Keratinocyte (primary cell): ENCODE data around the gene LSAMP.

Source experiments
- EZH2 ChIP-seq: IDR thresholded peaks from one replicate; pipeline ENCODE4 v1.6.1; 2012; ENCODE audit warnings: inconsistent platforms, mild to moderate bottlenecking, low read length, moderate library complexity
- TF ChIP-seq, protein P1 (sequence below), 3 experiments: IDR thresholded peaks in 1 of 3; conservative IDR thresholded peaks in 1 of 3; optimal IDR thresholded peaks in 1 of 3; 2 replicates in 2 of 3; 3 replicates in 1 of 3; pipeline versions ENCODE3 to v1.5.1; 2011; ENCODE audit warnings: low read length in 3 of 3, mild to moderate bottlenecking in 3 of 3, moderate library complexity in 2 of 3, control low read depth in 1 of 3, inconsistent platforms in 1 of 3; ENCODE audit not compliant: insufficient read depth in 2 of 3; ENCODE audit errors: extremely low read depth in 1 of 3

DNA sequence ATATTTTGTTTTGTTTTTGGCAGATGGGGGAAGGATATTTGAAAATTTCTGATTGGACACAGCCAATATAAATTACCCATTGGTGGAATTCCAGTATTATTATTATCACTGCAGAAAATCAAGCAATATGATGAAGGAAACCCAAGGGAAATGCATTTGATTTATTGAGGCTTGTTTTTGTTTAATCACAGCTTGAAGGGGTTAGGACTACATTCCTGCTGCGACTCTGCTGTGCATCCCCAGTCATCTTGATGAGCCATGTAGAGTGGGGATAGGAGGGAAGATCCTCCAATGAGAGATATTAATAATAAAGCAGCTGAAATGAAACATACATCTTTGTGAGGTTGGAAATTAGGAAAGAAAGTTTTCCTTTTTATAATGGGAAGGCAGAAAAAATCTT, 613.4 kb downstream of the LSAMP start:
- TF ChIP-seq, protein P1, sequence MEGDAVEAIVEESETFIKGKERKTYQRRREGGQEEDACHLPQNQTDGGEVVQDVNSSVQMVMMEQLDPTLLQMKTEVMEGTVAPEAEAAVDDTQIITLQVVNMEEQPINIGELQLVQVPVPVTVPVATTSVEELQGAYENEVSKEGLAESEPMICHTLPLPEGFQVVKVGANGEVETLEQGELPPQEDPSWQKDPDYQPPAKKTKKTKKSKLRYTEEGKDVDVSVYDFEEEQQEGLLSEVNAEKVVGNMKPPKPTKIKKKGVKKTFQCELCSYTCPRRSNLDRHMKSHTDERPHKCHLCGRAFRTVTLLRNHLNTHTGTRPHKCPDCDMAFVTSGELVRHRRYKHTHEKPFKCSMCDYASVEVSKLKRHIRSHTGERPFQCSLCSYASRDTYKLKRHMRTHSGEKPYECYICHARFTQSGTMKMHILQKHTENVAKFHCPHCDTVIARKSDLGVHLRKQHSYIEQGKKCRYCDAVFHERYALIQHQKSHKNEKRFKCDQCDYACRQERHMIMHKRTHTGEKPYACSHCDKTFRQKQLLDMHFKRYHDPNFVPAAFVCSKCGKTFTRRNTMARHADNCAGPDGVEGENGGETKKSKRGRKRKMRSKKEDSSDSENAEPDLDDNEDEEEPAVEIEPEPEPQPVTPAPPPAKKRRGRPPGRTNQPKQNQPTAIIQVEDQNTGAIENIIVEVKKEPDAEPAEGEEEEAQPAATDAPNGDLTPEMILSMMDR (optimal IDR thresholded peaks at IDR 0.05 in 1 of 3, IDR thresholded peaks at IDR 0.05 in 1 of 3, conservative IDR thresholded peaks at IDR 0.05 in 1 of 3; ENCODE audit: extremely low read depth in 1 of 3, insufficient read depth in 2 of 3, low read length in 3 of 3) = no peak
- no peak for TF ChIP-seq EZH2
